ENCODE results near the gene SHISAL1.
"Not testable (repeated sequence)": the region's sequence is repeated elsewhere in the genome, so short reads cannot be mapped to it uniquely, and the experiment has no call there.

Gene SHISAL1

DNA sequence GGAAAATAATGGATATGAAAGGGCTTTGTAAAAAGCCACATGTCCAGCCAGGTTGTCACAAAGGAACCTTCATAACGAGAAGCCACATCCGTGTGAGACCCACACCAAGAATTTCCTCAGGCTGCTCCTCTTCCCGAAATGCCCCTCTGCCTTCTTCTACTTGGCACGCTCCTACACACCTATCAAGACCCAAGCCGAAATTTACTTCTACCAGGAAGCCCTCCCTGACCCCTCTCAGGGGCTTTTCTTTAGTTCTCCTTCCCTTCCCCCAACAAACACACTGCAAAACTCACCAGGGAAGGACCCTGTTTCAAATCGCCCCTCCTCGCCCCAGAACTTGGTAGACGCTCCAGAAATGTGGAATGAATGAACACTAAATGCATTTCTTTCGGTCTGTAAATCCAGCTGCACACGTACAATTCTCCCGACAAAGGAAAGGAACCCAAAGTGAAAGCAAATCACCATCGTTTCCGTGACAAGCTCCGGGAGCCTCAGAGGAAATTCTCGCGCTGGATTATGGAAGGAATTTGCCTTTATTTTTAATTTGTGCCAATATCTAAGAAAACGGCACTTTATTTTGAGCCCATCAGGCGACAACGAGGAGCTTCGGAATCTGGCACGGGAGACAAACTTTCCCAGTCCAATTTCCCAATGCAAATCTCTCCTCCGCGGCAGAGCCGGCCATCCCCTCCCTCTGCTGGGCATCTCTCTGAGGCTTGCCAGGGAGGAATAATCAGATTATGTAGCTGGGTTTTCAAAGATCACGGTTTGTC lies 13.2 kb upstream of the SHISAL1 start:
- DNase-seq: no peak

DNA sequence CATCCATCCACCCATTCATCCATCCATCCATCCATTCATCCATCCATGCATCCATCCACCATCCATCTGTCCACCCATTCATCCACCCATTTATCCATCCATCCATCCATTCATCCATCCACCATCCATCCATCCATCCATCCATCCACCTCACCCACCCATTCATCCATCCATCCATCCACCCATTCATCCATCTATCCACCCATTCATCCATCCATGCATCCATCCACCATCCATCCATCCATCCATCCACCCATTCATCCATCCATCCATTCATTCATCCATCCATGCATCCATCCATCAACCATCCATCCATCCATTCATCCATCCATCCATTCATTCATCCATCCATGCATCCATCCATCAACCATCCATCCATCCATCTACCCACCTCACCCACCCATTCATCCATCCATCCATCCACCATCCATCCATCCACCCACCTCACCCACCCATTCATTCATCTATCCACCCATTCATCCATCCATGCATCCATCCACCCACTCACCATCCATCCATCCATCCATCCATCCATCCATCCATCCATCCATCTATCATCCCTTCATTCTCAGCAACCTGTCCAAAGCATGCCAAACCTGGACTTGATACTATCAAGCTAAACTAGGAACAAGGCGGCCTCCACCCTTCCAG lies 10.5 kb upstream of the SHISAL1 start:
- not testable (repeated sequence) for DNase-seq

DNA sequence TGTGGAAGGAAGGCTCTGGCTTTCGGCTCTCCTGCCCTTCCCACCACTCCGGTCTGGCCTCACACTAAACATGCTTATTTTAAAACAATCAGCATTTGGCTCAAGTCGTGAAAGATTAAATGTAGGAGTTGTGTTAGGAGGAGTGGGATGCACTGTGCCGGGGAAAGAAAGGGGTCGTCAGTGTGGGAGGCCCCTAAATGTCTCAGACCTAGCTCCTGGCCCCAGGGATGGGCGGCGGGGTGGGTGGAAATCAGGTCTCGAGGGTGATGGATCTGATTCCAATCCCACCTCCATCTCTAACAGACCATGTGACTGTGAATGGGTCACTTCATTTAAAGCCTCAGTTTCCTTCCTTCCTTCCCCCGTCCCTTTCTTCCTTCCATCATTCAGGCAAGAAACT lies 6.9 kb upstream of the SHISAL1 start:
- DNase-seq: no peak

DNA sequence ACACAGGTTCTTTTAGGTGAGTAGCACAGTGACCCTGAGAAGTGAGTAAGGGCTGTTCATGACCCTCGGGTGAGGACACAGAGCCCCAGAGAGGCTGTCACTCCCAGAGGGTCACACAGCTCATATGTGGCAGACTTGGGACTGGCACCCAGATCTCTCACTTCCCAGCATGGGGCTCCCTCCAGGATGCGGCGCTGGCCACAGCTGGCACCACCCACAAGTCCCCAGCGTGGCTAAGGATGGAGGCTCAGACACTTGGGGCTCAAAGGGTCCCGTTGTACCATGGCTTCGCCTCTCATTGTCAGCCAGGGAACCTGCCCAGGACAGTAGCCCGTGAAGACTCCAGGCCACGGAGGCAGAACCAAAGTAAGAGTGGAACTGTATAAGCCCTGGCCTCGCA lies 6.0 kb upstream of the SHISAL1 start:
- DNase-seq: no peak

DNA sequence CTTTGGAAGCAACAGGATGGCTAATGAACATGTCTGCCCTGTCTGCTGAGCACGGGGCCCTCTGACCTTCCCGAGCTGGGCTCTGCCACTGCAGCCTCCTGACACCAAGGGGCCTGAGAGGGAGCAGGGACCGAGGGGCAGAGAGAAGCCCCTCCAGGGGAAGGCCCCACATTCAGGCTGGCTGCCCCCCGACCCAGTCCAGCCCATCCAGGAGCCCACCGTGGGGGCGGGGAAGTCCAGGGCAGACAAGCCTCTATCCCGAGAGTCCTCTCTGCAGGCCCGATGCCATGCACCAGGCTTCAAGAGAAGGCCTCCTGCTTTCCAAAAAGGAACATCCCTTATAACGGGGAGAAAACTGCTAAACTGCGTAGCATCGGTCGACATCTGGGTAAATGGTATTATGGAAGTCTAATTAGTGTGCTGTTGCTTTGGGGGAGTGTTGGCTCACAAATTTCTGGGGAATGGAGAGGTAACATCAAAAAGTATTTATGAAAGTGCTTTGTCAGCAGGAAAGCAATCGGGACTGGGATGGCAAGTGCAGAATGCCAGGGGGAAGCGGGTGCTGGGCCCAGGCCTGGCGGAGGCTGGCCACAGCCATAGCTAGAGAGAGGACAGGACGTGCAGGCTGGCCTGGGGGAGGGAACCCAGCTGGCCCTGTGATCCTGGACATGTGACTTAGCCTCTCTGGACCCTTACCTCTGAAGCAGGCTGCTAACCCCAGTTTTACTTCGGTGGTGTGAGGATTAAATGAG lies 5.3 kb upstream of the SHISAL1 start:
- no peak for DNase-seq

DNA sequence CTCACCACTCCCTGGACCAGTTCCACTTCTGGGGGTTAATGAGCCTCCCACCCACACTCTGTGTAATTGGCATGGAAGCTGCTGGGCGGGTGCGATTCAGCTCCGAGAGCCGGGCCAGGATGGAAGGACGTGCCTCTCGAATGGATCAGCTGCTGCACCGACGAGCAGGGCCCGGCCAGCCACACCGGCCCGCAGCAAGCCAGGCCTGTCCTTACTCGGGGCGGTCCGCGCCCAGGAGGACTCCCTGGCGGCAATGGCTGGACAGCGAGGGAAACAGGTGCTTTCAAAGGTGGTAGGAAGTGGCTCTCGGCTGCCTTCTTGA lies 4.3 kb upstream of the SHISAL1 start:
- no peak for DNase-seq

DNA sequence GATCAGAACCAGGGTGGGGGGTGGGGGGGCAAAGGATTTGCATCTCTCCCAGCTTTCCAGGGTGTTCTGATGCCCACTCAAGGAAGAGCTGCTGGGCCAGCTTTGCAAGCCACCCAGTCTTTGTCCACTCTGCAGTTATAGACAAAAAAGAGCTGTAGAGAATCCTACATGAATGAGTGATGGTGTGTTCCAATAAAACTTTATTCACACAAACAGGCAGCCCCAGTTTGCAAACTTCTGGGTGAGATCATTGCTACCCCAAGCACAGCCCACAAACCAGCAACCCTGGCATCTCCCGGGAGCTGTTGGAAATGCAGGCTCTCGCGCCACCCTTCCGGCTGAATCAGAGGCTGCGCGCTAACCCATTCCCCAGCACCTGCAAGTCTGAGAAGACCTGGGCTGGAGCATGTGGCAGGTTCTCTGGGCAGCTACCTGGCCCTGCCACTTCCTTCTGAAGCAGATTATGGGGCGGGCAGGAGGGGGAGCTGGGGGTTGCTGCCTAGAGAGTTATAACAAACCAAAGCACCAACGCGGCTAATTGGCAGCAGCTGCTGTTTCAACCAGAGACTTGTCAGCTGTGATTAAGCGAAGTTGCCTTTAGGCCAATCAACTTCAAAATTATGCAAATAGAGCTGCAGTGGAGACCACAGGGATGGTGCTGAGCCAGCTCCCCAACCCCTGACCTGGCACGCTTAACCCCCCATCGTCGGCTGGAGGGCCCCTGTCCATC lies 3.8 kb upstream of the SHISAL1 start:
- DNase-seq: no peak

DNA sequence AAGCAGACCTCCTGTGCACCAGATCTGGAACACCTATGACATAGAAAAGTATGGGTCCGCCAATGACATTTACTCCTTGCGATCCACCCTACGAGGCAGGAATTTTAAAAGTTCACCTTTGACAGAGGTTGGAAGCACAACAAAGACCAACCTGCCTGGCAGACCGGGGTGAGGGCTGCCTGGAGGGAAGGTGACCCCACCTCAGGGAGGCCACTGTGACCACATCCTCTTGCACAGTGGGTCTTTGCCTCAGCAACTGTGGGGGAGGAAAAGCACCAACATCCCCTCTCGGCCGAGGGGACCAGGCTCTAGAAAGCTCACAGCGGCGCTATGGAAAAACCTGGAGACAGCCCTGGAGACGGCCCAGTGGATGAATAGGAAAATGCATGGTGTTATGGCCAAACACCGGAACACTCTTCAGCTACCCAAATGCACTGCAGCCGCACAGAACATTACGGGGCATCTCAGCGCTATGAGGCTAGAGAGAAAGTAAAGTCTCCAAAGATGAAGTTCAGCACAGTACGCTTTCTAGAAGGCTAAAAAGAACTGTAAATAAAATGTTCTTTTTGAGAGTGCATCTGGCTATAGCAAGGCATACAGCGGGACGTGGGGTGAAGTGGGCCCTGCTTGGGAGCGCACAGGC lies 1.8 kb upstream of the SHISAL1 start:
- DNase-seq: no peak

DNA sequence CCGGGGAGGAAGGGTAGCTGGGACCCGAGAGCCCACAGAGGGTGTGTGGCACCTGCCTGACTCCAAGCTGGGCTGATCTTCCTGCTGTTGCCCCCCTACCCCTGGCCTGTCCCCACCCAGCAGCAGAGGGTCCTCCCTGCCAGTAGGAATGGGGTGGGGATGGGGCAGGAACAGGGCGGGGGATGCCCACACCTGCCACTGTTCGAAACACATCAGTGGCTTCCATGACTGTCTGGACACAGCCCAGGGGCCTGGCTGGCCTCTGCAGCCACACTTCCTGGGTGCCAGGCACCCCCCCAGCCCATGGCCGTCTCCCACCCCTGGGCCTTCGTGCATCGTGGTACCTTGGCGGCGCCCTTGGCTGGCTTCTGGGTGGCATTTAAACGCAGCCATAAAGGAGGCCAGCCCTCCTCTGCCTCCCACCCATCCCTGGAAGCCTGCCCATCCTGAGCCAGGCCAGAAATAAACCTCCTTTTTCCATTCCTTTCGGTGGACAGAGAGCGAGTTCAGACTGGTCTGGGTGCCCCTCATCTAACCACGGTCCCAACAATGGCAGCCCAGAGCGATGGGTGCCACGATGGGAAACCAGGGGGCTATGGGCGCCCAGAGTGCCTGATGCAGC lies 745 bp upstream of the SHISAL1 start:
- no peak for DNase-seq

DNA sequence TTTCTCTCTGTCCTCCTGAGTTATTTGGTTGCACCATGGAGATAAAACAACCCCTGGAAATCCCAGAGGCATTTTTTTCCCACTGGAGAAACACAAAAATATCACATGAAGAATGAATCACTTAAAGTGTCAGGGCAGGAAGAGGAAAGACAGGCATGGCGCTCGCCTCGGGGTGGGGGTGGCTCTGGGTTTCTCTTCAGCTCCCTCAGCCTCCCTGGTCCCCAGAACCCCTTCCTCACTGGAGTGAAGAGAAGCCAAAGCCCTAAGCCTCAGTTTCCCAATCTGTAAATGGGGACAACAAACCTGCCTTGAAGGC lies 938 bp downstream of the SHISAL1 start:
- DNase-seq: no peak

DNA sequence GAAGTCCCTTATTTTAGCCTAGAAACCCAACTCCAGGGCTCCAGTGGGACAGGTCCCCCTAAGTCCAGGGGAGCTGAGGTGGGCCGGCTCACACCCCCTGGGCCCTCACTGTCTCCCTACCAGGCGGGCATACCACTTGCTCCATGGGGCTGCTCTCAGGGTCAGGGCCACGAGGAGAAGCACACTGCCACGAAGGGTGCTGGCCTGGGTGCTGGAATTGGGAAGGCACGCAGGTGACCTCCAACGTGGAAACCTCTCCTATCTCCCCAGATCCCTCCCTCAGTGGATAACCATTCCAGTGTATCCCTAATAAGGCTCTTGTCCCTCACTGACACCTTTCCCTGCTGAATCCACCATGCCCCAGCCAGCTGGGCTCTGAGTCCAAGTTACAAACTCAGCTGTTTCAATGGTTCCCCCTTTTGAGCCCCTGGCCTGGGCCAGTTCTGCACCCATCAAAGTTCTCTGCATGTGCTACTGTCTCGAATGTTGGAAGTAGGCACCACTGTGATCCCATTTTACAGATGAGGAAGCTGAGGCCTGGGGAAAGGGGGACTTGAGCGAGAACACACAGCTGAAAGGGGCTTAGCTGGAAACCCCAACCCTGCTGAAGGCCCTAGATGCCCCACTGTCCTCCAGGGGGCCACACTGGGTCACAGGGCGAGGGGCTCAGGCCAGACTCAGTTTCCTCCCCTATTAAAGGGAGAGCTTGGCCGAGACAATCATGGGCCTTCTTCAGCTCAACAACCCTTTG lies 1.5 kb downstream of the SHISAL1 start:
- no peak for DNase-seq

DNA sequence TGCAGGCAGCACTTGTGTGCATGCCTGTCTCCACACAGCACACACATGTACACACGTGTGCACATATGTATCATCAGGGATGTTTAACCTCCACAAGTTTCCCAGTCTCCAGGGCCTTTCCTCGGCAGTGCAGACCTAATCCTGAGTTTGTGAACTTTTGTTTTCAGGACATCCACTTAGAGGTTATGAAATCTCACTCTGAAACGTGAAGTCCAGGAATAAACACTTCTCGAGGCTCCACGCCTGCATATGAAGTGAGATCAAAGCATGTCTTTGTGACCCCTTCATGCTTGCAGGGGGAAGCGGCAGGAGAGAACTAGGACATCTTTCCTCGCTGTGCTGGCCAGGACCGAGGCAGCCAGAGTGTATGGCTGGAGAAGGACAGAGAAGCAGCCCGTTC lies 3.1 kb downstream of the SHISAL1 start:
- DNase-seq: no peak

DNA sequence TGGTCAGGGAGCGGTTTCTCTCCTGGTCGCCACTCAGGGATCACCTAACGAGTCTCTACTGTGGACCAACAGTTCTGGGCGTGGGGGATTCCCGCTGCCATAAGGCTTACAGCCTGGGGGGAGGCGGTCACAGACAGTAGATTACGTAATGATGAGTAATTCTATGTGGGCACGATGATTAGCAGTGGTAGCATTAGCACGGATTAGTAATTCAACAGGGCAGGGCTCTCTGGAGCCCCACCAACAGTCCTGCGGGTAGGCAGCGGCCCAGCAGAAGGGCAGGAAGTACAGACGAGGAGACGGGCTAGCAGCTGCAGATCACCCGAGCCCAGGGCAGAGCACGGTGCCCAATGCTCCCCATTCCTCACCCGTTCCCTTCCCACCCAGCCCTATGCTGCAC lies 3.6 kb downstream of the SHISAL1 start:
- DNase-seq: no peak

DNA sequence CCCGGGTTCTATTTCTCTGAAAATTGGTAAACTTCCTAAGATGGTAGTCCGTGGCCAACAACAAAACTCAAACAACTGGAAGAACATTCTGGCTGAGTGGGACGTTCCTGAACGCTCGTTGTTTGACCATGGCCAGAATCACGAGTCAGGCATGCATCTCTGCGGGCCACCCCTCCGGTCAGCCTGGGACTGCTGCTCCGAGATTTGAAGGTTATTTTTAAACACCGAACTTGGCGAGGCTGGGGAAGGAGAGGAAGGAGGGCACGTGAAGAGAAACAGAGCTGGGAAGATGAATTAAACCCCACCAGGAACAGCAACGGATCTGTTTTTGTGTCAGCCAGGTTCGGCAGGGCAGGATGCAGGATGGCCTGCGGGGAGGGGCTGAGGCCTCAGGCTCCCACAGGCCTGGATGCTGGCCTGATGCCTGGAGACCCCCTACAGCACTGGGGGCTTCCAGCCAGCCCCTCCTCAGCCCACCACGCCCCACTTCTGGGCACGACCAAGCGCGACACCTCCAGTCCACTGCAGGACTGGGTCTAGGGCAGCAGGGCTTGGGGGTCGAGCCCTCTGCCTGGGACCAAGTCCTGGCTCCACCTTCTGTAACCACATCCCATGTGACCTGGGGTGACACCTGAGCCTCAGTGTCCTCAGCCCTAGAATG lies 5.1 kb downstream of the SHISAL1 start:
- DNase-seq: no peak

DNA sequence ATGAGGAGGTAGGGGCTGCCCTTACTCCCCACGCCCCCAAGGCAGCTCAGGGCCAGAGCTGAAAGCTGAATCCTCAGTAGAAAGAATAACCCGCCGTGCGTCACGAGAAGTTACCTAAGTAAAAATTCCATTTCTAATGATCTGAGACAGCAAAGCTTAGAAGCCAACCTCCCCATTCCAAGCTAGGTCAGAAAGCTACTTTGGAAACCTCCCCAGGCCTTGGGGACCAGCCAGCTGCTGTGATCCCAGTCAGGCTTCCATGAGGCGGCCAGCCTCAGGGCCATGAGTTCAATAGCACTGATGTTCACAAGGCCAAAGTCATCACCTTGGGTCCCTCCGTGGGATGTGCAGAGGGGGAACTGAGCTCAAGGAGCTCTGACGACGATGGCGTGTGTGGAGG lies 6.9 kb downstream of the SHISAL1 start:
- no peak for DNase-seq

DNA sequence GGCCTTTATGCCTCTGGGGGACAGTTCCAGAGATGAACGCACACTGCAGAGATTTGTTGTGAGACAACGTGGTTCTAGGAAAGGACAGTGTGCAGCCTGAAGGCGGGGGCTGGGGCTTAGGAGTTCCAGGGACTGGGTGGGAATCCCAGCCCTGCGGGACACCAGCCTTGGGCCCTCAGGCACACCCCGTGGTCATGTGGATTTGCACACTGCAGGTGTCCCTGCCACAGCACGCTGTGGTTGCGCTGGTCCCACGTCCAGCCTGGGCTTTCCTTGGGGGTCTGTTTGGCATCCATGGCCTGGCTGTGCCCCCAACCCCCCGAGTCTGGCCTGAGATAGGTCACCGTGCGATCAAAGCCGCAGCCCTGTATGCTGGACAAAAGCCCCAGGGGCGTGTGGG lies 7.3 kb downstream of the SHISAL1 start:
- no peak for DNase-seq

DNA sequence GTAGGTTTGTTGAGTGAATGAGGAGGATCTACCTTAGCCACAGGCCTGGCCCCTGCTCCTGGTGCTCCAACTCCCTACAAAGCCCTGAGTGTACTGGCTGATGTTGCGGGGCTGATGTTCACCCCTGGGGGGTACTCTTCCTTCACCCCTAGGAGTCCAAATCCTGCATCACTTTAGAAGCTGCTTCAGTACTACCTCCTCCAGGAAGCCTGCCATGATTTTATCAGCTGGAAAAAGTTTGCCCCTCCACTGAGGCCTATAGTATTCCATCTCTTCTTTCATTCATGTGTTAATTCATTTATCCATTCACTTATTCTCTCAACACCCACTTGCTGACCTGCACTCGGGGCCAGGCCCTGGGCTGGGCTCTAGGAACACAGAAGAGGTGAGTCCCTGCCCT lies 7.8 kb downstream of the SHISAL1 start:
- DNase-seq: no peak

DNA sequence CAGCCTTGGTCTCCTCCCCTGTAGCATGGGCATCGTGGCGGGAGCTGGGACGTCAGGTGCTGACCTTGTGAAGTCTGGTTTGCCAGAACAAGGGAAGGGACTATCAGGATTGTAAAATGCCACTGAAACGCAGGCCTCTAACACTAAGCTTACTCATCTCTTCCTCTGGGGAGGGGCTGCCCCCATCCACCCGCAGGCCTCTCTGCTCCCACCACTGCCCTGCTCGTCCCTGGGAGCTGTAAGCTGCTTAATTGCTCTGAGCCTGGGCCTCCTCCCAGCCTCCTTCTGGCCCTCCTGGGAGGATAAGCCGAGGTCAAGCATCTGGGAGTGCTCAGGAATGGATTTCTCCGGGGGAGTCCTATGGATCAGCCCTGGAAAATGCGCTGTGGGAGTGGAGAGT lies 8.4 kb downstream of the SHISAL1 start:
- DNase-seq: no peak

DNA sequence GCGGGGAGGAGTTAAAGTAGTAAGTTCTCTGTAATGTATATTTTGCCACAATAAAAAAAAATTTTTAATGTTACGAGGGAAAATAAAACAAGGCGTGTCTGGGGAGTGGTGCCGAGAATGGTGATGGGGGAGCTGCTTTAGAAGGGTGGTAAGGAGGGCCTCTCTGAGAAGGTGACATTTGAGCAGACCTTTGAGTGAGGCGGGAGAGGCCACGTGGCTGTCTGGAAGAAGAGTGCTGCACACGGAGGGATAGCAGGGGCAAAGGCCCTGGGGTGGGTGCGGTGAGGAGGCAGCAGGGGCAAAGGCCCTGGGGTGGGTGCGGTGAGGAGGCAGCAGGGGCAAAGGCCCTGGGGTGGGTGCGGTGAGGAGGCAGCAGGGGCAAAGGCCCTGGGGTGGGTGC lies 10.4 kb downstream of the SHISAL1 start:
- DNase-seq: not testable (repeated sequence)

DNA sequence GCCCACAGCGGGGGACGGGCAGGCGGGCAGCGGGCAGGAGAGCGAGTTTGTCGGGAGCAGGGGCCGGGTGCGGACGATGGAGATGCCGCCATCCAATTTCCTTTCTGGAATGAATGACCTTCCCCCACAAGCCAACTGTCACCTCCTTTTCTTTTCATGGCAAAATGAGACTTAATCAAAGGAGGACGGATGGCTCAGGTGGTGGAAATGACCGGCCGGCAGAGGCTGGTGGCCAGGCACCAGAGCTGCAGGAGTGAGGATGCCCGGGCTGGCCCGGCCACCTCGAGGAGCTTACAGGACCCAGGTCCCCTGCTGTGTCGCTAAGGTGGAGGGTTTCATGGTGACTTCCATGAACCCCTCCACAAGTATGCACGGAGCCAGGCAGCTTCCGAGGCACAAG lies 11.7 kb downstream of the SHISAL1 start:
- no peak for DNase-seq

DNA sequence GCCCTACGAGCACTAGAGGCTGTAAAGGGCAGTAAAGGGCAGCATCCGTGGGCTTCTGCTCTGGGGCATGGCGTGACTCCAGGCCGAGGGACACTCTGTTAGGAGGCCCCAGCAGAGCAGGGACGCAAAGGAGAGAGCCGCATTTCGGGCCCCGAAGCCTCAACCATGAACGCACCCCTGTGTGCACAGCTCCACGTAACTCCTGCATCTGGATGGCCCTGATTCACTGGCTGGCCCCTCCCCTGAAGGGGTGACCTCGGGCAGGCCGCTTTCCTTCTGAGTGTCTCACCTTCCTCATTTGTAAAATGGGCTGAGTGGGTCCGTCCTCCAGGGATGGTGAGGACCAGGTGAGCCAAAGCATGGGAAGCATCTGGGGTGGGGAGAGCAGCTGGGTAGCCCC lies 13.6 kb downstream of the SHISAL1 start:
- no peak for DNase-seq
